NAMALWA (cell line): ENCODE results near the gene KRT83.
"Not testable (repeated sequence)": the region's sequence is repeated elsewhere in the genome, so short reads cannot be mapped to it uniquely, and the experiment has no call there.

Experiments used
- DNase-seq: peaks from one replicate; pipeline ENCODE4 v3.0.0-alpha.2; 2015; ENCODE audit warnings: low spot score

Gene KRT83

DNA sequence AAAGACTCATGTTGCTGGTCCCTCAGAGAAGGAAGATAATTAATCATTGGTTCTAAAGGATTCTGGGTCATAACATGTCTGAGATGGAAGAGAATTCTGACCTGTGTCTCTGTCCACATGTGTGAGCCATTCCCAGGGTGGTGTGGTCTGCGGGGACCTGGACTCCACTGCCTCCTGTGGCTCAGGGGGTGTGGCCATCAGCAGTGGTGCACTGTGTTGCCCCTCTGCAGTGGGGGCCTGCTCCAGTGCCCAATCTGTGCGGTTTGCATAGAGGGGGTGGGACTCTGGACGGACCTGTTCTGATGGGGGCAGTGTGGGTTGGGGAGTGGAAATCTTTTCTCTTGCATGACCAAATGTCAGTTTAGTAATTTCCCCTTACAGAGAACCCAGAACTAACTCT, 32.6 kb upstream of the KRT83 start:
- no peak for DNase-seq

DNA sequence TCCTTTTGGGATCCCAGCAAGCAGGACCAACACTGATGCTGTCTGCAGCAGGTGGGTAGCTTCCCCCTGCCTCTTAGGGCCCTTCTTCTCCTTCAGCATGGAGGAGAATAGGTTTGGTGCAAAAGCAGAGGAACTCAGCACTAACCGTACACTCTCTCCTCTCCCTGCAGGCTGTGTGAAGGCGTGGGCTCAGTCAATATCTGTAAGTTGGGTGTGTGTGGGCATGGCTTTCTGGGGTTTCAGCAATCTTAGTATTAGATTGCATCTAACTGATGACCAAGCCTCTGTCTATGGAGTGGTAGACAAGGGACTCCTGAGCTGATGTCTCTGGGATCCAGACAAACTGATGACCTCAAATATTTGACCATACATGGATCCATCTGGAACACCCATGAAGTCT, 31.8 kb upstream of the KRT83 start:
- no peak for DNase-seq

DNA sequence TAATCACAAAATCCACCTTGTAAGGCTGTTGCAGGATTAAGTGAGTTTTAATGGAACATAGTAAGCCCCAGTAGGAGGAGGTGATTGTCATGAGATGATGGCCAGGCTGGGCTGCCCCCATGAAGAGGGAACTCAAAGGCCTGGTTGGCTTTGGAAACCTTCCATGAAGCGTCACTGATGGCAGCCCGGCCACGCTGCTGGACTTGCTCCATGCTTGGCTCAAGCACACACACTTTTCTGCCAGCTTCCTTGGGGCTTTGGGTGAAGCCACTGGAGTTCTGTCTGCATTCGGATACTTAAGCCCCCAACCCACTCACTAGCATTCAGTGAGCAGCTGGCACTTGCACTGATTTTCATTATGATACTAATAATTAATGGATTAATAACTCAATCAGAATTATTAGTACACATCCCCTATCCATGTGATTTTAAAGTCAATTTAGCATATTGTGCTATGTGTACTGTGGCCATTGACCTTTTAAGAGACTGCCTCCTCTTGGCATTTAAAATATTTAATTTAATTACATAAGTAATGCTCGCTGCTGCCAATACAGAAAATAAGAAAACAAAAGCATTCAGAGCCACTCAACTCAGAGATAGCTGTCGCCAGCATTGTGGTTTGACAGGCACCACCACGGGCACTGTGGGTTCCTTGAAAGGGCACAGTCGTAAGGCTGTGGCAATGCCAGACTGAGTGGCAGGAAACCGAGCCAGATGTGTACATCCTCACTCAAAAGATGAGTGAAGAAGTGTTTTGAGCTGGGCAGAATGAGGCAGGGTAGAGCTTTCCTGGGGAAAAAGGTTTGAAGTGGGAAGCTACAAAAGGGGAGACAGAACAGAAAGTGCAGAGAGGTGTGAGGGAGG, 30.2 kb upstream of the KRT83 start:
- DNase-seq: no peak

DNA sequence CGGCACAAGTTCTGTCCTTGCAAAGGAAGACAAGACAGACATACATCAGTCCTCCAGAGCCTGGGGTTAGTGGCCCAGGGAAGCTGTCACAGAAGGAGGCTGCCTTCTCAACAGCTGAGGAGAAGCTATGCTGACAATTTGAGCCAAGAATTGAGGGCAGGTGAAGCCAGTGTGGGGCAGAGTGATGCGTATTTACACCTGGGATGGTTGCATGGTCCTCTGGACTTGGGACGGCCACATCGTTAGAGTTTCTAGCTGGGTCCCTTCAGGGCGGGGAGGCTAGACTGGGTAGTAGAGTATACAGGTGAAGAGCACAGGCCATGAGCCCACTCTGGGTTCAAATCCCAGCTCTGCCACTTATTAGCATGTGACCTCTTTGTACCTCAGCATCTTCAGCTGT, 29.6 kb upstream of the KRT83 start:
- DNase-seq: no peak

DNA sequence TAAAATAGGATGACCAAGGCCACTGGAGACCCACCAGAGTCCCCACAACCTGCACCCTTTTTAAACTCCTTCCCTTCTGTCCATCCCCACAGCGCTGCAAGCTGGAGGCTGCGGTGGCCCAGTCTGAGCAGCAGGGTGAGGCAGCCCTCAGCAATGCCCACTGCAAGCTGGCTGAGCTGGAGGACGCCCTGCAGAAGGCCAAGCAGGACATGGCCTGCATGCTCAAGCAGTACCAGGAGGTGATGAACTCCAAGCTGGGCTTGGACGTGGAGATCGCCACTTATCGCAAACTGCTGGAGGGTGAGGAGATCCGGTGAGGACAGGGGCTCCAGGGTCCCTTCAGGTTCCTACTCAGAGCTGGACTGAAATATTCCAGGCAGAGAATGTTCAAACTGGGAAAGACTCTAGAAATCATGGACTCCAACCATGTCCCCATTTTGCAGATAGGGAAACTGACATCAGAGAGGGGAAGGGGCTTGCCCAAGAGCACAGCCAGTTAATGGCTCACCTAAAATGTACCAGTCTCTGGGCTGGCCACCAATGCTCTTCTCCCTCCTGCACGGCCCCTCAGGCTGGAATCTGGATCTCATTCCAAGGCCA, 28.9 kb upstream of the KRT83 start:
- no peak for DNase-seq

DNA sequence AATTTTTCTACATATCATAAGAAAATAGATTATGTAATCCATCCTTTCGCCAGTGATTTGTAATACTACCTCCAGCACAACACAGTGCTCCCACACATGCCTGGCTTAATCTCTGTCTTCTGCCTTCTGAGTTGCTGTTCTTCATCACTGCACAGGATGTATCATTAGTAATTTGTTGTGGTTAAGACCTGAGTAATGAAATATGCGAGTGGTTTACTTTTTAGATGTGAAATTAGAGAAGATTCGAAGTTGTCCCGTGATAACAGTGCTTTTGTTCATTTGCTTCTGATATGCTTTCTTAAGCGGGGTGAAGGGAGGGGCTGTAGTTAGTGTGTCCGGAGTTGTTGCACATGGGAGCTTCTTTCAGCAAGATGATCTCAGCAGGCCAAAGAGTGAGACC, 28.0 kb upstream of the KRT83 start:
- DNase-seq: no peak

DNA sequence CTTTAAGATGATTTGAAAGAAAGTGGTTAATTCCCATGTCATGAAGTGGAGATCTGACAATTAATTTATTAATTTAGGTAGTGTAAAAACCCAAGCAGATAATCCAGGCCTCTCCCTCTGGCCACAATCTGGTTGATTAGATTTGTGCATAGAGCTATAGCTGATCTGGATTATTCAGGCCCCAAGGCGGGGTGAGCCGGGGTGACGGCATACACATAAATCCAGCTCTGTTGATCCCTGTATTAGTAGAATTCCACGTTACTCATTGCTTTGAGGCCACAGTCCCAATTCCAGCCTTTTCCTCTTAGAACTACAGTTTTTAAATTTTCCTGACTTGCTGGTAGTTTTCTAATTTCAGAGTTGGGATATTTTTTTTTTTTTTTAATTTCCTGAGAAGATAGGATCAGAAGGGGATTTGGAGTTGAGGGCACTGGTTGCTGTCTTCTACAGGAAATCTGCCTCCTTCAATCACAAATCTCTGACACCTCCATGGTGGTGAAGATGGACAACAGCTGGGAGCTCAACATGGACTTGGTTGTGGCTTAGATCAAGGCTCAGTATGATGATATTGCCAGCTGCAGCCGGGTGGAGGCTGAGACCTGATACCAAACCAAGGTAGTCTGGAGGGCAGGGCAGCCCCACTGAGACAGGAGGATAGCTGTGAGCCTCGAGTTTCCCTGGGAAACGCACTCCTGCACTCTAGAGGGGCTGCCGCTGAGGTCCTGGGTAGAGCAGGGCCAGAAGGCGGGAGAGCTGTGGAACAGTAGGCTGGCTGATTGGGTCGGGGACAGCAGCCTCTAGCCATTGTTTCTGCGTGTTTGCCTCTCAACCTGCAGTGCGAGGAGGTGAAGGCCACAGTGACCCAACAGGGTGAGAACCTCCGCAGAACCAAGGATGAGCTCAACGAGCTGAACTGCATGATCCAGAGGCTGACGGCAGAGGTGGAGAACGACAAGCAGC, 26.6 kb upstream of the KRT83 start:
- no peak for DNase-seq

DNA sequence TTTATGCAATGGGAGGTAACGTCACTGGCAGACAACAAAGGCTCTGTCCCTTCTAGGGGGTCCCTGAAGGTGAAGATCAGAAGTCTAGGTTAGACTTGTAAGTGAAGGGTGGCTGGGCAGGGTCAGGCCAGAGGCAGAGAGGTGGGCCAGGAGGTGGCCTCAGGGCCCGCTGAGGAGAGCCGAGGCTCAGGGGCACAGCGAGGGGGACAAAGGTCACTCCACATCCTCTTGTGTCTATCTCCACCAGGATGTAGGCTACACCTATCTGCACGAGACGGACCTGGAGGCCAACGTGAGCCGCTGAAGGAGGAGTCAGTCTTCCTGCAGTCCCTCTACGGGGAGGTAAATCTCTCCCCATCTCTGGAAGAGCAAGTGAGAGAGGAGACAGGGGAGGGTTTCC, 25.8 kb upstream of the KRT83 start:
- no peak for DNase-seq

DNA sequence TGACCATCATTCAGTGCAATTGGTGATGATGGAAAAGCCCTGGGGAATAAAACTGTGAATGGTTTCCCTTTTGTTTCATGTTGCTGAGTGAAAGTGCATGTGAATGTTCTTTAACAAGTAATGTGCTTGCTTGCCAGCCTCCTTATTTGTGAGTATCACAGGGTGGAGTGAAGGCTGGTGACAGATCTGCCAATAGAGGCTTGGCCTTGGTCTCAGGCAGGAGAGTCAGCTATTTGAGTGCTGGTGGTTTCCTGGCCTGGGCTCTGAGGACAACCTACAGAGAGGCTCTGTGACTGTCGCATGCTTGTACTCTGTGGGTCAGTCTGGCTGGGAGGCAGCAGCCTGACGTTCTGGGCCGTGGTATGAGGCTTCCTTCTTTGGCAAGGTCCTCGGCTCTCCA, 25.4 kb upstream of the KRT83 start:
- no peak for DNase-seq

DNA sequence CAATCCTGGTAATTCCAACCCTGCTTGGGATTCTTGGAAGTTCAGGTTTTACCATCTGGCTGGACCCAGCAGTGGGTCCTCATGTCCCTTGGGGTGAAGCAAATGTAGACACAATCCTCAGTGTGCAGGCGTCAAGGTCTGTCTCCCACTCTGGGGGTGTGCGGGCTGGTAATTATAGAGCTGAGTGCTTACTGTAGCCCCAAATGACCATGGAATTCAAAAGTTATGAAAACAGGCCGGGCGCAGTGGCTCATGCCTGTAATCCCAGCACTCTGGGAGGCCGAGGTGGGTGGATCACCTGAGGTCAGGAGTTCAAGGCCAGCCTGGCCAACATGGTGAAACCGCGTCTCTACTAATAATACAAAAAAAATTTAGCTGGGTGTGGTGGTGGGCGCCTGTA, 23.8 kb upstream of the KRT83 start:
- DNase-seq: not testable (repeated sequence)

DNA sequence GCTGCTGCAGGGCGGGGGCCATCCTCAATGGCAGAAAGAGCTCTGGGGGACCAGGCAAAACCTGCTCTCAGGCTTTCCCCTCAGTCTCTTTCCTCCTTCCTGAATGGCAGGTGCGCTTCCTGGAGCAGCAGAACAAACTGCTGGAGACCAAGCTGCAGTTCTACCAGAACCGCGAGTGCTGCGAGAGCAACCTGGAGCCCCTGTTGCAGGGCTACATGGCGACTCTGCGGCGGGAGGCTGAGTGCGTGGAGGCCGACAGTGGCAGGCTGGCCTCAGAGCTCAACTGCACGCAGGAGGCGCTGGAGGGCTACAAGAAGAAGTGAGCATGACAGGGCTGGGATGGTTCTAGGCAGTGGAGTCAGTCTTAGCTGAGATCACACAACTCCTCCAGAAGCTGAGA, 22.9 kb upstream of the KRT83 start:
- no peak for DNase-seq

DNA sequence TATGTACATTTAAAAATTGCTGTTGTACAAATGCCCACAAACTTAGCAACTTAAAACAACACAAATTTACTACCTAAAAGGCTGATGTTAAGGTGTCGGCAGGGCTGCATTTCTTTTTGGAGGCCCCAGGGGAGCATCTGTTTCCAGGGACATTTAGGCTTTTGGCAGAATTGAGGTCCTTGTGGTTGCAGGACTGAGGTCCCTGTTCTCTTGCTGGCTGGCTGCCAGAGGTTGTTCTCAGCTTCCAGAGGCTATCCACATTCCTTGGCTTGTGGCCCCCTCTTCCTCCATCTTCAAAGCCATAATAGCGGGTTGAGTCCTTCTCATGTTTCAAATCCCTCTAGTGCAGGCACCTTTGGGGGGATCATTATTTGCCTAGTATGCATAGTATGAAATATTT, 22.4 kb upstream of the KRT83 start:
- DNase-seq: no peak

DNA sequence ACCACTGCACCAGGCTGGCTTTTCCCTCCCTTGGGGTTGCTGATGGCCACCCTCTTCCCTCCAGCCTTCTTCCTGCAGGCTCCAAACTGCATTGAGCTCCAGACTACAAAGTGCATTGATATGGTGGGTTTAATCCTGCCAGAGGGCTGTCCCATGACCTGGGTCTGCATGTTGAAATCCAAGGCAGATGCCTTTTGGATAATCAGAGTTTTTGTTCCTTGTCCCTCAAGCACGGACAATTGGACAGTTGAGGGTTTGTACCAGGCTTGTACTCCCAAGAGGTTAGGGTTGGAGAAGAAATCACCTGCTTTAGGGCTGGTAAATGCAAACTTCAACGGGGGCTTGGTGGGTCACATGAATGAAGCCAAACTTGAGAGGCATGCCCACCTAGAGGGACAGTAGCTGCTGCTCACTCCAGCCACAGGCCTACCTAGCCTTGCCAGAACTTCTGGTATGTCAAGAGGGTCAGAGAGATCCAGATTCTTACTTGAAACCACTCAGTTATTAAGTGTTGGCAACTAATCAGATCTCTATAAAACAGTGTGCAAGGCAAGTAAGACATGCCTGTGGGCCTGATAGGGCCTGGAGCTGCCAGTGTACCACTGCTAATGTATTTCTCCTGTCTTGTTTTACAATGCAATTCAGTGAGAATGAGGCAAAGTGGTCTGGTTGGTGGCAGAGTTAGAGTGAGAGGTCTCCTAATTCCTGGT, 21.7 kb upstream of the KRT83 start:
- no peak for DNase-seq

DNA sequence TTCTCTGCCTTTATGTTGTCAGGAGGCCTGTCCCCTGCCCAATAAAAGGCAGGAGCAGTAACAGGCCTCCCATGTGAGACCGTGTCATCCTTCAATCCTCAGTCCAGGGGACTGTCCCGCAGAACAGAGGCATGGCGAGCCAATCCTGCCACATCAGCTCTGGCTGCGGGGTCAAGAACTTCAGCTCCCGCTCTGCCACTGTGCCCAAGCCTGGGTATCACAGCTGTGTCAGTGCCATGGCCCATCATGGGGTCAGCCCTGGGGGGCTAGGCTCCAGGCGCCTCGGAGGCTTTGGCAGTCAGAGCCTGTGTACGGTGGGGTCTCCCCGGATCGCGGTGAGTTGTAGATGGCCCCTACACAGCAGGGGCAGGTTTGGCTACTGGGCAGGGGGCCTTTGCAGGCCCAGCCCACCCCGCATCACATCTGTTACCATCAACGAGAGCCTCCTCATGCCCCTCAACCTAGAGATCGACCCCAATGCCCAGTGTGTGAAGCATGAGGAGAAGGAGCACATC, 19.9 kb upstream of the KRT83 start:
- no peak for DNase-seq

DNA sequence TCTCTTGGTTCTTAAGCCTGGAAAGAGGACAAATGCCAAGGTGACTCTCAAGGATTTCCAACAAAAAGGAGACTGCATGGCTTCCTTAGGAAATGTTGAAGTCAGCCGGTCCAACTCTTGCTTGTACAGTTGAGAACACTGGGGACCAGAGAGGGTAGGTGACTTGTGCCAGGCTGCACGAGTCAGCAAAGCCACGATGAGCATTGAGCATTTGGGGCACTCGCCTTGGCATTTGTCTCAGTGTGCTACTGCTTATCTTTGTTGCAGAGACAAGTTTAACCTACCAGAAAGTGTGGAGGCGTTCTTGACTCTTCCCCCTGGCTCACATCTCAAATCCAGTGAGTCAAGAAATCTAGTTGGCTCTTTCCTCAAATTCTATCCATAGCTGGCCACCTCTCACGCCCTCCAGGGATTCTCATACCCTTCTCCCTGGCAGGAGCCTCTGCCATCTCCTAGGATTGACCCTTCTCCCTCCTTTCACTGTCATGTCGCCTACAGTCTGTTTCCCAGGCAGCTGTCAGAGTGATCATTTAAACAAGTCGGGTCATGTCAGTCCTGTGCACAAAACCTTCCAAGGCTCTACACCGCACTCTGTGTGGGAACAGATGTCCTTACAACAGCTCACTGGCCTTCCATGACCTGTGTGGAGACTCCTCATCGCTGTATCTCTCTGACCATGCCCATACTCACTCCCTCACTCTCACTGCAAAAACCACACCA, 17.2 kb upstream of the KRT83 start:
- no peak for DNase-seq

DNA sequence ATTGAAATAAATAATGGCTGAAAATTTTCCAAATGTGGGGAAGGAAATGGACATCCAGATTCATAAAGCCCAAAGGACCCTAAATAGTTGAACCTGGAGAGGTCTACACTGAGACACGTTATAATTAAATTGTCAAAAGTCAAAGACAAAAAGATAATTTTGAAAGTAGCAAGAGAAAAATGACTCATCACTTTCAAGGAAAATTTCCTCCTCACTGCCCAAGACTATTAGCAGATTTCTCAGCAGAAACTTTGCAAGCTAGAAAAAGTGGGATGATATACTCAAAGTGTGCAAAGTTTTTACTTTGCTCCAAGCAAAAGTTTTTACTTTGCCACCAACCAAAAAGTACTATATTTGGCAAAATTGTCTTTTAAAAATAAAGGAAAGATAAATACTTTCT, 15.9 kb upstream of the KRT83 start:
- no peak for DNase-seq

DNA sequence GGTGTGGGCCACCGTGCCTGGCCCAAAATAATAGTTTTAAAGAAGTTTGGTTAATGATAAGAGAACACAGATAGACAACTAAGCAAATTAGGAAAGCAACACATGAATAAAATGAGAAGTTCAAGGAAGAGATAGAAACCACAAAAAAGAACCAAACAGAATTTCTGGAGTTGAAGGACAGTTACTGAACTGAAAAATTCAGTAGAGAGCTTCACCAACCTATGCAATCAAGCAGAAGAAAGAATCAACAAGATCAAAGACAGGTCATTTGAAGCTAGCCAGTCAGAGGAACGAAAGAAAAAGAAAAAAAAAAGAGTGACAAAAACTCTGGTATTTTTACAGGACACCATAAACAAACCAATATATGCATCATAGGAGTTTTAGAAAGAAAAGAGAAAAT, 15.4 kb upstream of the KRT83 start:
- DNase-seq: no peak

DNA sequence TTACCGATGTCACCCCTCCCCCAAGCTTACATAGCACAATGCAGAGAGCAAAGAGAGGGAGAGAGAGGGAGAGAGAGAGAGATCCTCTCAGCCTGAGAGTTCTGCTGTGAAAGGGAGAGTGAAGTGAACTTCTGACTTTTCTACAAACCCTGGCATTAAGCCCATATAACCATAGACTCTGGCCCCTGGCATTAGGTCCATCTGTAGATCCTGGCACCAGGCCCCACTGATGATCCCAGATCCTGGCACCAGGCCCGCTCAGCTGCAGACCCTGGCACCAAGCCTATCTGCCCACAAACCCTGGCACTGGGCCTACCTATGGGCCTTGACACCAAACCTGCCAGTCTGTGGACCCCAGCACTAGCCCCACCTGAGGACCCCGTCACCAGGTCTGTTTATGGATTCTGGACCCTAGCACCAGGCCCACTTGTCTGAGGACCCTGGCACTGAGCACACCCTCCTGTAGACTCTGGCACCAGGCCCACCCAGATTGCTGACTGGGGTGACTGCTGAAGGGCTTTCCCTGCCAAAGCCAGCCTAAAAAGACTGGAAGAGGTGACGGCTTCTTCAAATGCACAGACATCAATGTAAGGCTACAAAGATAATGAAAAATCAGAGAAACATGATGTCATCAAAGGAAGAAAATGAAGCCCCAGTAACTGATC, 14.5 kb upstream of the KRT83 start:
- no peak for DNase-seq

DNA sequence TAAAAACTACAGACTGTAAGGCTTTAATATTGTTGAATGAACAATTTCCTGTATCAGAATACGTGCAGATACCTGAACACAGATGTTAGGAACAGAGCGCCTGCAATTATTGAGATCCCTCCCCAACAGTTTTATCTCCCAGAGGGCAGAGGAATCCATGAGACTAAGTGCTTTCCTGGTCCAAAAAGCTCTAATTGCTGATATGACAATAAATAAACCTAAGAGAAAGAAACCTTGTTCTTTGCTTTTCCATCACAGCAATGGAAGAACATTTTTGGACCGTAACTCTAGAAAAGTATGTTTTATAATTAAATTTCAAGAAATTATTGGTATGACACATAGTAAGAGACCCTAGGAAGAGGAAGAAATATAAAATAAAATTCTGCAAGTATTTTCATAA, 13.0 kb upstream of the KRT83 start:
- DNase-seq: no peak

DNA sequence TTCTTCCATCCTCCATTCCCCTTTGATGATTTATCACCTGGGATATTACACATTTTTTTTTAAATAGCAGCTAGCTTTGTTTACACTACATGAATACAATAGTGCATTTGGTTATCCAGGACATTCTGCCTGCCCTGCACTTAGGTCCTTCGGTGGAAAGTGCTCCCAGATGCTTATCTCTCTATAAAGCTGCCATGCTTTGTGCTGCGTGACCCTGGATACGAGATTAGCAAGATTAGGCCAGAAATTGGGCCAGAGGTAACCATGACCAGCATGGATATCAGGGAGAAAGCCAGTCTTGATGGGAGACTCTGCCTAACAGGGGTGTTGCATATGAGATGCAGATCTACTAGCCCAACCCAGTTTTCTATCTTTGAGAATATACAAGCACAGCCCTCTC, 12.1 kb upstream of the KRT83 start:
- DNase-seq: no peak

DNA sequence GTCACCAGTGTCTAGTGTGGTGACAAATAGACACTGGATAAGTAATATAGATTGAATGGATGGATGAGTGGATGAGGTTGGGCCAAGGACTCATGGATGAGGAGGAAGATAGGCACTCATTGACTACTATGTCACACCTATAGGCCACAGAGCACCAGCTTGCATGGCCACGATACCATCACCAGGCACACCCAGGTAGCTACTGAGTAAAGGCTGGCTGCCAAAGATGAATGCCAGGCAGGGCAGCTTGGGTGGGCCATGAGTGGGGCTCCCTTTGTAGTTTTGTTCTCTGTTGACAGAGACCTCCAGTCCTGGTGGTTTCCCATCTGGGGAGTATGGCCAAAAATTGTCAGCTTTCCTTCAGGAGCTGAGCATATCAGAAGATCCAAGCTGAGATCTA, 11.2 kb upstream of the KRT83 start:
- no peak for DNase-seq
